Ovary (tissue), 3 donors: ENCODE results near the gene CDC42EP4.

Experiments
- EP300 ChIP-seq: sonication (generic); formaldehyde crosslinking; IDR thresholded peaks from one replicate; pipeline ENCODE4 v1.6.1; 2017; ENCODE audit warnings: antibody characterized with exemption
- POLR2A ChIP-seq: fragments of 450-650 bp; IDR thresholded peaks from one replicate; pipeline ENCODE4 v1.6.1; 2017; ENCODE audit warnings: antibody characterized with exemption, mild to moderate bottlenecking, moderate library complexity
- TF ChIP-seq, protein P1 (sequence below), 3 donors: fragments of 450-650 bp in 2 of 3; fragments of 200-600 bp in 1 of 3; IDR thresholded peaks; one replicate each; pipeline versions ENCODE4 v1.5.1 to v1.8.0; 2016 to 2022; ENCODE audit warnings: antibody characterized with exemption in 3 of 3, mild to moderate bottlenecking in 1 of 3
- donor health status: DM: no; HTN: no; CAD: no.

DNA sequence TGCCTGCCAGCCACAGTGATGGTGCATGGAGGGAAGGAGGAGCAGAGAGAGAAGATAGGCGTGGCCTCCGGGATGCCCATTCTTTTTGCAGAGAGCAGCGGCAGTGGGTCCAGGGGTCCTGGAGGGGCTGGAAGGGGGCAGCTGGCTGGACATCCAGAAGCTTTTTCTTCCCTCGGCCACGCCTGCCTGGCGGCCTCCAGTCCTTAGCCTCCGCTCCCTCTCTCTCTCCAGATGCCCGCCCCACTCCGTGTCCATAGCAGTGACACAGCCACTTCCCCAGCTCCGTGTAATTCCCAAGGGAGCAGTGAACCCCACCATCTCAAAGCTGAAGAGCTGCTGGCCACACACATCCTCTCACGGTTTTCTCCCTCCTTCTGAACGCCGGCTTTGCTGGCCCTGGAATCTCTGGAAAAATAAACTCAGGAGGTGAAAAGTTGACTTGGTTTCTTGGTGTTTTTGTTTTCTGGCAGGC, 26.3 kb upstream of the CDC42EP4 start:
- TF ChIP-seq, protein P1, sequence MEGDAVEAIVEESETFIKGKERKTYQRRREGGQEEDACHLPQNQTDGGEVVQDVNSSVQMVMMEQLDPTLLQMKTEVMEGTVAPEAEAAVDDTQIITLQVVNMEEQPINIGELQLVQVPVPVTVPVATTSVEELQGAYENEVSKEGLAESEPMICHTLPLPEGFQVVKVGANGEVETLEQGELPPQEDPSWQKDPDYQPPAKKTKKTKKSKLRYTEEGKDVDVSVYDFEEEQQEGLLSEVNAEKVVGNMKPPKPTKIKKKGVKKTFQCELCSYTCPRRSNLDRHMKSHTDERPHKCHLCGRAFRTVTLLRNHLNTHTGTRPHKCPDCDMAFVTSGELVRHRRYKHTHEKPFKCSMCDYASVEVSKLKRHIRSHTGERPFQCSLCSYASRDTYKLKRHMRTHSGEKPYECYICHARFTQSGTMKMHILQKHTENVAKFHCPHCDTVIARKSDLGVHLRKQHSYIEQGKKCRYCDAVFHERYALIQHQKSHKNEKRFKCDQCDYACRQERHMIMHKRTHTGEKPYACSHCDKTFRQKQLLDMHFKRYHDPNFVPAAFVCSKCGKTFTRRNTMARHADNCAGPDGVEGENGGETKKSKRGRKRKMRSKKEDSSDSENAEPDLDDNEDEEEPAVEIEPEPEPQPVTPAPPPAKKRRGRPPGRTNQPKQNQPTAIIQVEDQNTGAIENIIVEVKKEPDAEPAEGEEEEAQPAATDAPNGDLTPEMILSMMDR (IDR thresholded peaks at IDR 0.05) = no peak
- TF ChIP-seq EP300 = no peak
- no peak for TF ChIP-seq POLR2A
